ENCODE data around the gene NOTCH3. TPM values are rescaled to one million over a fixed set of nuclear protein-coding genes. Genes with fewer than 3 reads are reported as not detected.

The NOTCH3 gene
- total and polyA plus RNA-seq, 4 donors: 0.49 to 3.7 (median 2.9) TPM

- Histone ChIP-seq H3K9me3 (ENCODE audit: control insufficient read depth in 4 of 4, low read length in 3 of 4) (no peaks in the 10 kb centered on the region), H3K27ac (ENCODE audit: low read depth in 1 of 2, low read length in 2 of 2) (no peak overlapping the region), H3K27me3 (ENCODE audit: control insufficient read depth in 4 of 4, insufficient read depth in 4 of 4, low read length in 3 of 4) (no peaks in the 10 kb centered on the region), H3K4me3 (ENCODE audit: low read depth in 1 of 3, low read length in 3 of 3) (no peak overlapping the region), H3K9ac (ENCODE audit: low read depth in 1 of 2, low read length in 2 of 2) (no peak overlapping the region), H3K4me1 (ENCODE audit: control insufficient read depth in 4 of 4, insufficient read depth in 4 of 4, low read length in 3 of 4) (peaks cover 11 to 26% (median 22%) of the 10 kb centered on the region in 4 donors), H3K36me3 (ENCODE audit: control insufficient read depth in 4 of 4, insufficient read depth in 3 of 4, low read depth in 1 of 4, low read length in 3 of 4) (peaks cover 8 to 63% (median 24%) of the 10 kb centered on the region in 4 donors)
- no peak for DNase-seq (ENCODE audit: low spot score)
- TF ChIP-seq TAF1 (conservative IDR thresholded peaks at IDR 0.05) (no peak), FOXA2 (IDR thresholded peaks at IDR 0.05) (no peak), JUND (IDR thresholded peaks at IDR 0.05) (no peak), CTCF (IDR thresholded peaks at IDR 0.05; ENCODE audit: low read depth, low read length, missing input control) (no peak), RAD21 (IDR thresholded peaks at IDR 0.05) (no peak), REST (IDR thresholded peaks at IDR 0.05) (no peak), RXRA (IDR thresholded peaks at IDR 0.05) (no peak), YY1 (IDR thresholded peaks at IDR 0.05) (no peak), GABPA (IDR thresholded peaks at IDR 0.05 in 1 of 2, conservative IDR thresholded peaks at IDR 0.05 in 1 of 2) (no peak), MAX (IDR thresholded peaks at IDR 0.05) (no peak), SP1 (IDR thresholded peaks at IDR 0.05) (no peak), HNF4A (conservative IDR thresholded peaks at IDR 0.05) (no peak), HNF4G (IDR thresholded peaks at IDR 0.05) (no peak), NR2F2 (IDR thresholded peaks at IDR 0.05) (no peak), EGR1 (IDR thresholded peaks at IDR 0.05; ENCODE audit: low read depth in 2 of 2) (no peak), ZBTB33 (IDR thresholded peaks at IDR 0.05) (no peak), FOXA1 (IDR thresholded peaks at IDR 0.05) (no peak)
- TF ChIP-seq, protein P1, sequence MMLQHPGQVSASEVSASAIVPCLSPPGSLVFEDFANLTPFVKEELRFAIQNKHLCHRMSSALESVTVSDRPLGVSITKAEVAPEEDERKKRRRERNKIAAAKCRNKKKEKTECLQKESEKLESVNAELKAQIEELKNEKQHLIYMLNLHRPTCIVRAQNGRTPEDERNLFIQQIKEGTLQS (IDR thresholded peaks at IDR 0.05): no peak
- WGBS: 89% methylated on average over 7 of the region's 7 CpGs
These were observed 44.0 kb upstream of the NOTCH3 start for GRCh38 chr19:15244808-15245207.

Measured in liver (tissue), 9 donors.